ENCODE measurements around the gene SVBP. TPM values are rescaled to one million over a fixed set of nuclear protein-coding genes. Genes with fewer than 3 reads are reported as not detected.

The SVBP gene
- total and polyA plus RNA-seq, 5 donors: 12.7 to 28.9 (median 14.5) TPM

- Histone ChIP-seq H3K4me1 (ENCODE audit: control insufficient read depth, insufficient read depth, low read length) (no peaks in the 10 kb centered on the region), H3K27me3 (ENCODE audit: control insufficient read depth, insufficient read depth) (no peaks in the 10 kb centered on the region), H3K9me3 (ENCODE audit: control insufficient read depth, low read length) (no peaks in the 10 kb centered on the region), H3K27ac (ENCODE audit: low read length) (no peak overlapping the region), H3K4me3 (ENCODE audit: low read length) (no peak overlapping the region)
- 70% methylated on average over 9 of the region's 9 CpGs for WGBS
- DNase-seq: peak in 1 of 3 donors; percentile 49
- intact Hi-C loops (cut with DNase I): no loop called here
- ATAC-seq: no peak
Observed at GRCh38 chr1:42759114-42759513, 58.1 kb downstream of the SVBP start.

DNA sequence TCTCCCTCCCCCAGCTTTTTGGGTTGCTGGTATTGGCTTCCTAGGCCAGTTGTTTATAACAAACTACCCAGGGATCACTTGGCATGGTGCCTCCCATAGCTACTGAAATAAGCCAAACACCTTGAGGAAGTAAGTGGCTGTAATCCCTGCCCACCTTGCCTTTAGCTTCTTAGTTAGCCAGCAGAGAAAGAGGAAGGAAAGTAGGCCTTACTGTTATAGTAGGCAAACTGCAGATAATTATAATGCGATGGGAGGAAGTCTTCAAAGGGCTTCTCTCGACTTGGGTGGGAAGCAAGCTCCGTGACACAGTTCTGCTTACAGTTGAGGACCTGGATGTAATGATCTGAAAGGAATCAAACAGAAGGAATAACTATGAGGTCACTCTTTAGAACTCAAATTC is 58.6 kb downstream of the SVBP start:
- intact Hi-C loops (cut with DNase I): no loop called here
- no peak for DNase-seq
- ATAC-seq: no peak
- Histone ChIP-seq H3K4me1 (ENCODE audit: control insufficient read depth, insufficient read depth, low read length) (no peaks in the 10 kb centered on the region), H3K27me3 (ENCODE audit: control insufficient read depth, insufficient read depth) (no peaks in the 10 kb centered on the region), H3K27ac (ENCODE audit: low read length) (no peak overlapping the region), H3K4me3 (ENCODE audit: low read length) (no peak overlapping the region), H3K9me3 (ENCODE audit: control insufficient read depth, low read length) (no peaks in the 10 kb centered on the region)
- WGBS: 73% methylated on average over 3 of the region's 3 CpGs

DNA sequence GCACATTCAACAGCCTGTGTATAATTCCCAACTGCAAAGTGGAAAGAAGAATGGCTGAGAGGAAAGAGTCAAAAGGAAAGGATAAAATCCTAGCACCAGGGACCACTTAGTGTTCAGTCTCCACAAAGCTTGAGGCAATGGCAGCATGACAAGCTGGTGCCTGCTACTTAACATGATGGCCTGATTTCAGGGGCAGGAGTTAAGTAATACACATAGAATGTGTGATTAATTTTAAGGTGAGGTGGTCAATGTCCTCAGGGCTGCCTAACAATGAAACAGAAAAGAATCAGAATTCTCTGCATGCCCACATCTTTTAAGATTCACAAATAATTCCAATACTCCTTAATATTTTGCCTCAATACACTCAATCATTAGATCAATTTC is 59.3 kb downstream of the SVBP start:
- Histone ChIP-seq H3K4me1 (ENCODE audit: control insufficient read depth, insufficient read depth, low read length) (no peaks in the 10 kb centered on the region), H3K4me3 (ENCODE audit: low read length) (no peak overlapping the region), H3K27ac (ENCODE audit: low read length) (no peak overlapping the region), H3K27me3 (ENCODE audit: control insufficient read depth, insufficient read depth) (no peaks in the 10 kb centered on the region), H3K9me3 (ENCODE audit: control insufficient read depth, low read length) (no peaks in the 10 kb centered on the region)
- ATAC-seq (no peak), DNase-seq (no peak)
- intact Hi-C loops (cut with DNase I): no loop called here

Other genes with a start within 250 kb of the SVBP start
- gene PPIH, start 159.0 kb downstream of the SVBP start, total RNA-seq: 10 to 100 TPM; 18.7 to 24.2 (median 19.8) TPM
- gene PPIH, start 159.0 kb downstream of the SVBP start, polyA plus RNA-seq: 27.5 TPM
- 100 to 1,000 TPM; 816 to 882 (median 837) TPM for gene YBX1, start 135.0 kb downstream of the SVBP start, total RNA-seq
- gene YBX1, start 135.0 kb downstream of the SVBP start, polyA plus RNA-seq: 993 TPM
- not detected for gene CLDN19, start 77.2 kb downstream of the SVBP start, total RNA-seq
- 0.79 TPM for gene CLDN19, start 77.2 kb downstream of the SVBP start, polyA plus RNA-seq
- gene P3H1, start 50.4 kb downstream of the SVBP start, total RNA-seq: 10 to 100 TPM; 12.8 to 17.8 (median 15.3) TPM
- gene P3H1, start 50.4 kb downstream of the SVBP start, polyA plus RNA-seq: 11.1 TPM
- gene C1orf50, start 50.1 kb downstream of the SVBP start, total RNA-seq: 10 to 100 TPM in 1 of 4 donors, 1 to 10 TPM in 3; 5.9 to 11.3 (median 7.5) TPM
- gene C1orf50, start 50.1 kb downstream of the SVBP start, polyA plus RNA-seq: 3.8 TPM
- under 1 TPM in 1 of 4 donors, not detected in 3; 0.06 TPM for gene TMEM269, start 32.4 kb downstream of the SVBP start, total RNA-seq
- not detected for gene TMEM269, start 32.4 kb downstream of the SVBP start, polyA plus RNA-seq
- gene ERMAP, start 275 bp downstream of the SVBP start, total RNA-seq: 1 to 10 TPM; 3.4 to 6.8 (median 5.7) TPM
- gene ERMAP, start 275 bp downstream of the SVBP start, polyA plus RNA-seq: 2.2 TPM
- 10 to 100 TPM in 1 of 4 donors, 1 to 10 TPM in 3; 5.5 to 10.3 (median 9.1) TPM for gene ZNF691, start 29.2 kb upstream of the SVBP start, total RNA-seq
- 7.7 TPM for gene ZNF691, start 29.2 kb upstream of the SVBP start, polyA plus RNA-seq
- gene SLC2A1, start 141.5 kb upstream of the SVBP start, total RNA-seq: 10 to 100 TPM in 3 of 4 donors, 1 to 10 TPM in 1; 8.1 to 25.7 (median 15.2) TPM
- gene SLC2A1, start 141.5 kb upstream of the SVBP start, polyA plus RNA-seq: 9.1 TPM